K562 (cell line): Measurements from ENCODE around the gene TAF1A. TPM values are rescaled to one million over a fixed set of nuclear protein-coding genes. Genes with fewer than 3 reads are reported as not detected.

Experiments
- DEAF1 ChIP-seq: fragments of 450-650 bp; formaldehyde crosslinking; IDR thresholded peaks from 2 replicates; pipeline ENCODE4 v1.4.0; 2020; ENCODE audit warnings: mild to moderate bottlenecking, moderate library complexity
- MYC ChIP-seq, 2 experiments: fragments of 250-450 bp in 1 of 2; sonication (Bioruptor Pico) in 1 of 2; IDR thresholded peaks; 2 replicates each; pipeline versions ENCODE4 v1.5.1 to v1.6.1; 2012 to 2021; ENCODE audit warnings: low read depth in 2 of 2, borderline replicate concordance in 1 of 2, improper control_type of control experiment in 1 of 2, low read length in 1 of 2, mild to moderate bottlenecking in 1 of 2, moderate library complexity in 1 of 2
- NFYB ChIP-seq: IDR thresholded peaks from 2 replicates; pipeline ENCODE4 v1.6.1; 2011; ENCODE audit warnings: mild to moderate bottlenecking, moderate library complexity; ENCODE audit not compliant: insufficient read length; ENCODE audit errors: extremely low read depth
- TEAD4 ChIP-seq, 2 experiments: sonication (generic) in 1 of 2; formaldehyde crosslinking in 1 of 2; IDR thresholded peaks; 2 replicates each; pipeline versions ENCODE4 v1.6.1 to v1.8.0; 2012 to 2022; ENCODE audit warnings: borderline replicate concordance in 1 of 2, inconsistent platforms in 1 of 2, low read length in 1 of 2, mild to moderate bottlenecking in 1 of 2, missing genetic modification reagents in 1 of 2
- polyA plus RNA-seq, 8 experiments: library from polyadenylated mRNA; depleted of rRNA in 4 of 8; stranded (reverse) in 5 of 8; unstranded in 3 of 8; fragments of >200 nt; fragmentation: Nextera tagmentation in 2 of 8; fragmentation: Illumina TruSeq in 1 of 8; extraction: Ambion mirVana in 2 of 8; extraction: Trizol in 1 of 8; gene quantifications; 2 replicates each; pipeline versions ENCODE4 v1.2.1 to v1.2.3, GENCODE V29; 2011 to 2014; ENCODE audit warnings: inconsistent platforms in 1 of 8, missing spikeins in 1 of 8
- total RNA-seq, 7 experiments: library from RNA; depleted of rRNA in 6 of 7; stranded (reverse); fragments of >200 nt in 6 of 7; fragmentation: Illumina TruSeq in 2 of 7; extraction: Trizol in 2 of 7; gene quantifications; 2 replicates each; pipeline versions ENCODE4 v1.2.1 to v1.2.3, GENCODE V29; 2011 to 2021; ENCODE audit warnings: low replicate concordance in 1 of 7
- TF ChIP-seq, protein P1 (sequence below): IDR thresholded peaks from 2 replicates; pipeline ENCODE4 v1.6.1; 2011; ENCODE audit warnings: borderline replicate concordance, low read depth, mild to moderate bottlenecking, moderate library complexity, low read length; ENCODE audit not compliant: insufficient read depth, poor library complexity, severe bottlenecking

Gene TAF1A
- total and polyA plus RNA-seq, 9 of the 15 experiments (the other 6 are each of a cell fraction or from before 2014, with no cell fraction given), result 17.8 to 36.8 (median 25.3) TPM

- TF ChIP-seq, protein P1, sequence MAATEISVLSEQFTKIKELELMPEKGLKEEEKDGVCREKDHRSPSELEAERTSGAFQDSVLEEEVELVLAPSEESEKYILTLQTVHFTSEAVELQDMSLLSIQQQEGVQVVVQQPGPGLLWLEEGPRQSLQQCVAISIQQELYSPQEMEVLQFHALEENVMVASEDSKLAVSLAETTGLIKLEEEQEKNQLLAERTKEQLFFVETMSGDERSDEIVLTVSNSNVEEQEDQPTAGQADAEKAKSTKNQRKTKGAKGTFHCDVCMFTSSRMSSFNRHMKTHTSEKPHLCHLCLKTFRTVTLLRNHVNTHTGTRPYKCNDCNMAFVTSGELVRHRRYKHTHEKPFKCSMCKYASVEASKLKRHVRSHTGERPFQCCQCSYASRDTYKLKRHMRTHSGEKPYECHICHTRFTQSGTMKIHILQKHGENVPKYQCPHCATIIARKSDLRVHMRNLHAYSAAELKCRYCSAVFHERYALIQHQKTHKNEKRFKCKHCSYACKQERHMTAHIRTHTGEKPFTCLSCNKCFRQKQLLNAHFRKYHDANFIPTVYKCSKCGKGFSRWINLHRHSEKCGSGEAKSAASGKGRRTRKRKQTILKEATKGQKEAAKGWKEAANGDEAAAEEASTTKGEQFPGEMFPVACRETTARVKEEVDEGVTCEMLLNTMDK, result peak; percentile 76
- no peak for TF ChIP-seq NFYB
- peak; percentile 40; the same call in 1 of the 2 replicates for TF ChIP-seq MYC (IDR thresholded peaks at IDR 0.05; ENCODE audit: low read depth, low read length)
- TF ChIP-seq MYC (CRISPR knock-in tag; IDR thresholded peaks at IDR 0.05; ENCODE audit: borderline replicate concordance, low read depth), result no peak
- TF ChIP-seq DEAF1, result peak; percentile 83
- TF ChIP-seq TEAD4 (IDR thresholded peaks at IDR 0.05; ENCODE audit: low read length), result 0 out of 2 replicates have a peak, but pooled peaks have one; percentile 30
- TF ChIP-seq TEAD4 (CRISPR knock-in tag; IDR thresholded peaks at IDR 0.05; ENCODE audit: borderline replicate concordance), result no peak
These were observed 44.7 kb upstream of the TAF1A start (continued) for GRCh38 chr1:222634180-222635013.
